Upper lobe of left lung (tissue), 6 donors: Measurements from ENCODE around the gene GRK5. TPM values are rescaled to one million over a fixed set of nuclear protein-coding genes. Genes with fewer than 3 reads are reported as not detected.
A peak's percentile ranks its signal among the peaks of the same experiment; 100 is the strongest.

Experiments
- ATAC-seq, 2 donors: fragments of 200-7000 bp; cut with Tn5 transposase; one replicate each; pipeline ENCODE4 v1.9.1; 2022; ENCODE audit warnings: mild to moderate bottlenecking in 2 of 2, moderate library complexity in 2 of 2; ENCODE audit not compliant: low FRiP score in 2 of 2
- DNase-seq, 2 donors: peaks; one replicate each; pipeline ENCODE4 v3.0.0-alpha.2; 2019 to 2020
- H3K27ac ChIP-seq, 4 donors: fragments of 200-600 bp; sonication (generic); one replicate each; pipeline ENCODE4 v1.5.1; 2016 to 2019
- H3K27me3 ChIP-seq, 4 donors: fragments of 200-600 bp; sonication (generic); one replicate each; pipeline ENCODE4 v1.5.1; 2017 to 2019
- H3K36me3 ChIP-seq, 4 donors: fragments of 200-600 bp; sonication (generic); one replicate each; pipeline ENCODE4 v1.5.1; 2016 to 2019
- H3K4me1 ChIP-seq, 4 donors: fragments of 200-600 bp; sonication (generic); one replicate each; pipeline ENCODE4 v1.5.1; 2018 to 2019
- H3K4me3 ChIP-seq, 4 donors: fragments of 200-600 bp; sonication (generic); one replicate each; pipeline ENCODE4 v1.5.1; 2017 to 2019; ENCODE audit warnings: mild to moderate bottlenecking in 2 of 4, moderate library complexity in 1 of 4
- H3K9me3 ChIP-seq, 4 donors: fragments of 200-600 bp; sonication (generic); one replicate each; pipeline ENCODE4 v1.5.1; 2018 to 2019
- EP300 ChIP-seq, 4 donors: sonication (generic); formaldehyde crosslinking; IDR thresholded peaks; one replicate each; pipeline ENCODE4 v1.5.1; 2017; ENCODE audit warnings: antibody characterized with exemption in 4 of 4, control low read depth in 2 of 4
- POLR2A ChIP-seq, 4 donors: fragments of 450-650 bp; IDR thresholded peaks; one replicate each; pipeline ENCODE4 v1.5.1; 2016 to 2017; ENCODE audit warnings: antibody characterized with exemption in 4 of 4, mild to moderate bottlenecking in 2 of 4
- POLR2AphosphoS5 ChIP-seq, 2 donors: sonication (generic); formaldehyde crosslinking; IDR thresholded peaks; one replicate each; pipeline ENCODE4 v1.5.1; 2017; ENCODE audit warnings: antibody characterized with exemption in 2 of 2
- WGBS, 2 donors: methylation state at CpG; one replicate each; pipeline ENCODE4 v1.1.5; 2017 to 2018; 5-methylcytosine and 5-hydroxymethylcytosine counted together
- total RNA-seq, 6 donors: library from RNA; depleted of rRNA in 4 of 6; stranded (reverse); fragments of >200 nt in 4 of 6; gene quantifications; one replicate each; pipeline versions ENCODE4 v1.1.0 to v1.2.1, GENCODE V29; 2016 to 2021
- TF ChIP-seq, protein P1 (sequence below), 6 experiments: fragments of 450-650 bp in 4 of 6; fragments of 200-600 bp in 2 of 6; sonication (generic) in 2 of 6; IDR thresholded peaks; one replicate each; pipeline ENCODE4 v1.5.1; 2016 to 2019; ENCODE audit warnings: antibody characterized with exemption in 6 of 6
- donor health status: DM: no; HTN: no; CAD: no; lungs with moderate emphysema.
- donor health status: DM: no; HTN: yes; CAD: no; lungs with severe emphysema.

The GRK5 gene
- total RNA-seq, 6 donors from 2014 or later, result 38.6 to 80.9 (median 61.1) TPM

DNA sequence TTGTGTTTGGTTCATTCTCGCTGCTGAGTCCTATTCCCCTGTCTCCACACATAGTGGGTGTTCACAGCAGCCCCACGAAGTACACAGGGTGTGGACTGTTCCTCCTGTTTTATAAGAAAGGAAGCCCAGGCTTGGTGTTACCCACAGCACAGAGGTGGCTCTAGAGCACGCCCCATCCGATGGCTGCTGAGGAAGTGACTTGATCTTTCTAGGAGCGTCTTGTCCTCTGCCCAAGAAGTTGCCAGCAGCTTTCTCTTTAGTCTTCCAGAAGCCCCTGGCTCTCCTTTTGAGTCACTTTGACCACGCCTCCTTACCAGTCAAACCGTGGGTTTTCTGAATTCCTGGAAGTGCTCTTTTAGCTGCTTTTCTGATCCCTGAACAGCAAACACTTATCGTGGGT is 94.0 kb downstream of the GRK5 start:
- TF ChIP-seq POLR2AphosphoS5 (IDR thresholded peaks at IDR 0.05) (peak; percentile 39 to 55), EP300 (IDR thresholded peaks at IDR 0.05) (no peak), POLR2A (IDR thresholded peaks at IDR 0.05) (peak in 1 of 4 donors; percentile 17)
- TF ChIP-seq, protein P1, sequence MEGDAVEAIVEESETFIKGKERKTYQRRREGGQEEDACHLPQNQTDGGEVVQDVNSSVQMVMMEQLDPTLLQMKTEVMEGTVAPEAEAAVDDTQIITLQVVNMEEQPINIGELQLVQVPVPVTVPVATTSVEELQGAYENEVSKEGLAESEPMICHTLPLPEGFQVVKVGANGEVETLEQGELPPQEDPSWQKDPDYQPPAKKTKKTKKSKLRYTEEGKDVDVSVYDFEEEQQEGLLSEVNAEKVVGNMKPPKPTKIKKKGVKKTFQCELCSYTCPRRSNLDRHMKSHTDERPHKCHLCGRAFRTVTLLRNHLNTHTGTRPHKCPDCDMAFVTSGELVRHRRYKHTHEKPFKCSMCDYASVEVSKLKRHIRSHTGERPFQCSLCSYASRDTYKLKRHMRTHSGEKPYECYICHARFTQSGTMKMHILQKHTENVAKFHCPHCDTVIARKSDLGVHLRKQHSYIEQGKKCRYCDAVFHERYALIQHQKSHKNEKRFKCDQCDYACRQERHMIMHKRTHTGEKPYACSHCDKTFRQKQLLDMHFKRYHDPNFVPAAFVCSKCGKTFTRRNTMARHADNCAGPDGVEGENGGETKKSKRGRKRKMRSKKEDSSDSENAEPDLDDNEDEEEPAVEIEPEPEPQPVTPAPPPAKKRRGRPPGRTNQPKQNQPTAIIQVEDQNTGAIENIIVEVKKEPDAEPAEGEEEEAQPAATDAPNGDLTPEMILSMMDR (IDR thresholded peaks at IDR 0.05), result no peak
- no peaks in the 10 kb centered on the region for H3K27me3 ChIP-seq
- peak; percentile 29 to 49 for ATAC-seq
- peaks cover 0 to 6% (median 2%) of the 10 kb centered on the region in 4 donors for H3K9me3 ChIP-seq
- peak overlapping the region; percentile 4 to 86 (median 71) for H3K27ac ChIP-seq
- peaks cover 0 to 4% (median 0%) of the 10 kb centered on the region in 4 donors for H3K36me3 ChIP-seq
- H3K4me1 ChIP-seq, result peaks cover 22 to 70% (median 49%) of the 10 kb centered on the region in 4 donors
- H3K4me3 ChIP-seq, result no peak overlapping the region
- 31 to 41% methylated on average over 8 of the region's 8 CpGs for WGBS, 2 donors
- peak in 1 of 2 donors; percentile 52 for DNase-seq

DNA sequence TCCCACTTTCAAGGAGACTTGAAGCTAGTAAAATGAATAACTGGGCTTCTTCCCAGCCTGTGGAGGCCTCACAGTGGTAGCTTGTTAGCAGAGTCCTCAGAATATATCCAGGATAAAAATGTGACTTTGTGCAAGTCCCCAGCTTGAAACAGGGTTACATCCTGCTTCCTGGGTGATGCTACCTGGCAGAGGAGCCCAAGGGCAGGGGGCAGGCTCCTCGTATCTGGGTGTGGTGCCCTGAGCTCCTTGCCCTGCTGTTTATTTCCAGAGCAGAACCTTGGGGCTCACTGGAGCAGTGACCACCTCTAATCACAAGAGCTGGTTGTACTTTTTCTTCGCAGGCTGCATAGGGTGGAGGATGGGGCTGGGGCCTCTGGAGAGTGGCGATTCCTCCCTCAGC is 94.8 kb downstream of the GRK5 start:
- TF ChIP-seq EP300 (IDR thresholded peaks at IDR 0.05) (no peak), POLR2AphosphoS5 (IDR thresholded peaks at IDR 0.05) (no peak), POLR2A (IDR thresholded peaks at IDR 0.05) (no peak)
- TF ChIP-seq, protein P1 (IDR thresholded peaks at IDR 0.05), result no peak
- 29 to 55% methylated on average over 2 to 3 of the region's 3 CpGs for WGBS, 2 donors
- ATAC-seq, result no peak
- Histone ChIP-seq H3K27me3 (no peaks in the 10 kb centered on the region), H3K4me3 (no peak overlapping the region), H3K36me3 (no peaks in the 10 kb centered on the region), H3K27ac (peak overlapping the region; percentile 0 to 86 (median 58)), H3K4me1 (peaks cover 22 to 75% (median 52%) of the 10 kb centered on the region in 4 donors), H3K9me3 (peaks cover 0 to 6% (median 2%) of the 10 kb centered on the region in 4 donors)
- DNase-seq, result no peak

DNA sequence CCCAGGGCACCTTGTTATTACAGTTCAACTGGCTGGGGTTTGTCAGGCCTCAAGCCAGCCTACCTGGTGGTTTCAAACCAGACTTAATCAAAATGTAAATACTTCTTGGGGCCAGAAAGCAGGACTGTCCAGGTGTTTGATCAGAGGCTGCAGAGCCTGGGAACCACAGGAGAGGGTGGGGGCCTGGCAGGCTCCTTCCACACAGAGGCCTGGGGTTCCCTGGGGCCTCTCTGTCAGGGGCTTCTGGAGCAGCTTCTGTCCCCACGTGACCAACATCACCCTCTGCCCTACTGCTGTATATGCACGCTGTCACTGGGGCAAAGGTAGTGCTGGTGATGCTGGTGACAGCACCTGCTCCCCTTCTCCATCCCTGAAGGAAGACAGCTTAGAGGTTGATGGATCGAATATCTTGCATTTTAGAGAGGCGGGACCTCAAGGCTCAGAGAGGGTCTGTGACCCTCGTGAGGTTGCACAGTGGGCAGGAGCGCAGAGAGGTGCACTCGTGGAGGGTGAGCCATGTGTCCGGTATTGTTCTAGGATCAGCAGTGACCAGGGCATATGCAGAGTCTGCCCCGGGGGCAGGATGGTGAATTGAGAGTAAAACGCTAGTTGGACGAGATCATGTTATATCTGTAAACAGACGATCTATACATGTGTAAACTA is 95.4 kb downstream of the GRK5 start:
- H3K27ac ChIP-seq, result peak overlapping the region; percentile 0 to 86 (median 58)
- peaks cover 22 to 75% (median 52%) of the 10 kb centered on the region in 4 donors for H3K4me1 ChIP-seq

DNA sequence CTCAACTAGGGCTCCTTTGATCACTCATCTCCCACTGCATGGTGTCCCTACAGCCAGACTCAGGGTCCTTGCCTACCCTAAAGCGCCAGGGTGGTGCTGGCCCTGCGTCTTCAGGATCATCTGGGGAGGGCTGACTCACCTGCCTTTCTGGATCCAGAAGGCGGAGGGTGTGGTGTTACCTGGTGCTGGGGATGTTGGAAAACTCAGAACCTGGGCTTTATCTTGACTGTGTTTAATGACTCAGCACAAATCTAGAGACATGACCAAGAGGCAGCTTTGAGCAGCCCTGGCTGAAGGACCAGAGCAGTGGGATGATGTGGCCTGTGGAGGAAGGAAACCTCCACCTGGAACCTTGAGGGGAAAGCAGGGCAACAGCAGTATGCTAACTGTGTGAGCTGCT is 96.5 kb downstream of the GRK5 start:
- H3K36me3 ChIP-seq, result no peaks in the 10 kb centered on the region
- no peaks in the 10 kb centered on the region for H3K9me3 ChIP-seq
- WGBS, 2 donors, result 83 to 94% methylated on average over 1 to 3 of the region's 3 CpGs
- ATAC-seq (no peak), DNase-seq (no peak)
- H3K4me3 ChIP-seq, result no peak overlapping the region
- TF ChIP-seq POLR2A (IDR thresholded peaks at IDR 0.05) (no peak), POLR2AphosphoS5 (IDR thresholded peaks at IDR 0.05) (no peak), EP300 (IDR thresholded peaks at IDR 0.05) (no peak)
- TF ChIP-seq, protein P1 (IDR thresholded peaks at IDR 0.05), result no peak
- H3K4me1 ChIP-seq, result peaks cover 29 to 80% (median 55%) of the 10 kb centered on the region in 4 donors
- H3K27me3 ChIP-seq, result no peaks in the 10 kb centered on the region
- peak overlapping the region in 2 of 4 donors; percentile 81 to 86 for H3K27ac ChIP-seq

More for the DNA sequence above, 95.4 kb downstream of the GRK5 start:
- DNase-seq (no peak), ATAC-seq (no peak)
- Histone ChIP-seq H3K27me3 (no peaks in the 10 kb centered on the region), H3K36me3 (no peaks in the 10 kb centered on the region), H3K9me3 (peaks cover 0 to under 1% (median 0%) of the 10 kb centered on the region in 4 donors), H3K4me3 (no peak overlapping the region)
- WGBS, 2 donors, result 75 to 77% methylated on average over 12 of the region's 12 CpGs
- TF ChIP-seq POLR2AphosphoS5 (IDR thresholded peaks at IDR 0.05), result no peak
- no peak for TF ChIP-seq EP300 (IDR thresholded peaks at IDR 0.05)
- TF ChIP-seq POLR2A (IDR thresholded peaks at IDR 0.05), result no peak
- TF ChIP-seq, protein P1 (IDR thresholded peaks at IDR 0.05), result no peak
